Endodermal cell (in vitro differentiated cells): ENCODE data around the gene AP1B1. TPM values are rescaled to one million over a fixed set of nuclear protein-coding genes. Genes with fewer than 3 reads are reported as not detected.

ENCODE experiments used
- DNase-seq: peaks from one replicate; pipeline ENCODE4 v3.0.0-alpha.2; 2017
- H3K27ac ChIP-seq: 2 replicates; pipeline ENCODE4 v1.5.1; 2013; ENCODE audit warnings: mild to moderate bottlenecking, low read depth, low read length, moderate library complexity
- H3K27me3 ChIP-seq: 2 replicates; pipeline ENCODE4 v1.6.1; 2013; ENCODE audit warnings: mild to moderate bottlenecking, low read length, moderate library complexity; ENCODE audit not compliant: insufficient read depth, control insufficient read depth, poor library complexity, severe bottlenecking
- H3K36me3 ChIP-seq: 2 replicates; pipeline ENCODE4 v1.7.0; 2013; ENCODE audit warnings: mild to moderate bottlenecking, low read length, moderate library complexity; ENCODE audit not compliant: control insufficient read depth, insufficient read depth
- H3K4me1 ChIP-seq: one replicate; pipeline ENCODE4 v1.7.0; 2013; ENCODE audit warnings: low read length; ENCODE audit not compliant: control insufficient read depth, insufficient read depth
- H3K4me3 ChIP-seq: 2 replicates; pipeline ENCODE4 v1.5.1; 2013; ENCODE audit warnings: mild to moderate bottlenecking, low read length, moderate library complexity
- H3K9ac ChIP-seq: 2 replicates; pipeline ENCODE4 v1.6.1; 2013; ENCODE audit warnings: mild to moderate bottlenecking, low read length, moderate library complexity; ENCODE audit not compliant: poor library complexity, severe bottlenecking; ENCODE audit errors: extremely low read depth
- H3K9me3 ChIP-seq: 2 replicates; pipeline ENCODE4 v1.6.1; 2013; ENCODE audit warnings: mild to moderate bottlenecking, low read length, moderate library complexity; ENCODE audit not compliant: control insufficient read depth
- H3K27ac Mint-ChIP-seq: 2 replicates; pipeline ENCODE4 v1.8.0; 2020; ENCODE audit warnings: mixed read lengths
- H3K27me3 Mint-ChIP-seq: 2 replicates; pipeline ENCODE4 v1.8.0; 2021; ENCODE audit warnings: mild to moderate bottlenecking, mixed read lengths; ENCODE audit not compliant: insufficient read depth
- H3K36me3 Mint-ChIP-seq: 2 replicates; pipeline ENCODE4 v1.8.0; 2020; ENCODE audit warnings: low read depth, mixed read lengths
- H3K4me1 Mint-ChIP-seq: 2 replicates; pipeline ENCODE4 v1.8.0; 2020; ENCODE audit warnings: mixed read lengths
- H3K4me3 Mint-ChIP-seq: 2 replicates; pipeline ENCODE4 v1.8.0; 2020; ENCODE audit warnings: mild to moderate bottlenecking, moderate library complexity, mixed read lengths
- H3K9me3 Mint-ChIP-seq: 2 replicates; pipeline ENCODE4 v1.8.0; 2020; ENCODE audit warnings: mild to moderate bottlenecking, mixed read lengths
- WGBS, 2 experiments: methylation state at CpG; one replicate each; pipeline versions ENCODE4 v1.1.5 to v1.1.7; 2013; ENCODE audit warnings: missing lambda C conversion rate in 2 of 2, mixed read lengths in 1 of 2; ENCODE audit not compliant: insufficient coverage in 1 of 2, insufficient read length in 1 of 2; 5-methylcytosine and 5-hydroxymethylcytosine counted together
- total RNA-seq, 2 donors: library from RNA; stranded (reverse); fragmentation: NEBNext Ultra II Directional in 1 of 2; extraction: Animal tissue kit (Norgen Biotek cat#: 25700) in 1 of 2; gene quantifications; 2 replicates in 1 of 2; 3 replicates in 1 of 2; pipeline ENCODE4 v1.2.1, GENCODE V29; 2021
- TF ChIP-seq, protein P1 (sequence below): fragments of 200-600 bp; sonication (generic); conservative IDR thresholded peaks from 2 replicates; pipeline ENCODE4 v1.5.0; 2021; ENCODE audit warnings: antibody characterized with exemption, mild to moderate bottlenecking

The AP1B1 gene
- total RNA-seq, 2 donors from 2014 or later: 64.9 to 76.6 TPM

DNA sequence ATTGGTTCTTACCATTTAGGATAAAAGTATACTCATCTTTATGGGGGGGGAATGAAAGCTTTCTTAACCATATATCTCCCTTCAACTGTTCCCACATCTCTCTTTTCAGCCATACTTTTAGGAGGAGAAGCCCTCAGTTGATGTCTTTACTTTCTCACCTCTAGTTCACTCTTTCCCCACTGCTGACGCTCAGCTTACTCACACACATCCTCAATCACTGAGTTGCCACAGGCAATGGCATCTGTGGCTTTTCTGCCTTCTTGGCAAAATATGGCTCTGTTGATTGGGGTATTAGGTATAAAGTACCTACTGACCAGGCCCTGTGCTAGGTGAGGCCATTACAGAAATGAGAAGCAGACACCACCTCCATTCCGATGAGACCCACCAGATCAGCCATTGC is 12.2 kb upstream of the AP1B1 start:
- Histone ChIP-seq H3K9ac (no peak overlapping the region), H3K9me3 (no peaks in the 10 kb centered on the region), H3K27me3 (no peaks in the 10 kb centered on the region), H3K4me3 (no peak overlapping the region), H3K4me1 (no peaks in the 10 kb centered on the region), H3K27ac (no peak overlapping the region), H3K36me3 (no peaks in the 10 kb centered on the region)
- Mint-ChIP-seq H3K4me1 (peaks cover 6% of the 10 kb centered on the region), H3K27me3 (peaks cover 6% of the 10 kb centered on the region), H3K4me3 (no peak overlapping the region), H3K27ac (no peak overlapping the region), H3K36me3 (no peaks in the 10 kb centered on the region), H3K9me3 (no peaks in the 10 kb centered on the region)
- 90% methylated on average over 2 of the region's 2 CpGs; no CpG with 5 or more reads in 1 of the 2 experiments for WGBS, 2 experiments
- no peak for DNase-seq
- TF ChIP-seq, protein P1, sequence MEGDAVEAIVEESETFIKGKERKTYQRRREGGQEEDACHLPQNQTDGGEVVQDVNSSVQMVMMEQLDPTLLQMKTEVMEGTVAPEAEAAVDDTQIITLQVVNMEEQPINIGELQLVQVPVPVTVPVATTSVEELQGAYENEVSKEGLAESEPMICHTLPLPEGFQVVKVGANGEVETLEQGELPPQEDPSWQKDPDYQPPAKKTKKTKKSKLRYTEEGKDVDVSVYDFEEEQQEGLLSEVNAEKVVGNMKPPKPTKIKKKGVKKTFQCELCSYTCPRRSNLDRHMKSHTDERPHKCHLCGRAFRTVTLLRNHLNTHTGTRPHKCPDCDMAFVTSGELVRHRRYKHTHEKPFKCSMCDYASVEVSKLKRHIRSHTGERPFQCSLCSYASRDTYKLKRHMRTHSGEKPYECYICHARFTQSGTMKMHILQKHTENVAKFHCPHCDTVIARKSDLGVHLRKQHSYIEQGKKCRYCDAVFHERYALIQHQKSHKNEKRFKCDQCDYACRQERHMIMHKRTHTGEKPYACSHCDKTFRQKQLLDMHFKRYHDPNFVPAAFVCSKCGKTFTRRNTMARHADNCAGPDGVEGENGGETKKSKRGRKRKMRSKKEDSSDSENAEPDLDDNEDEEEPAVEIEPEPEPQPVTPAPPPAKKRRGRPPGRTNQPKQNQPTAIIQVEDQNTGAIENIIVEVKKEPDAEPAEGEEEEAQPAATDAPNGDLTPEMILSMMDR: no peak

DNA sequence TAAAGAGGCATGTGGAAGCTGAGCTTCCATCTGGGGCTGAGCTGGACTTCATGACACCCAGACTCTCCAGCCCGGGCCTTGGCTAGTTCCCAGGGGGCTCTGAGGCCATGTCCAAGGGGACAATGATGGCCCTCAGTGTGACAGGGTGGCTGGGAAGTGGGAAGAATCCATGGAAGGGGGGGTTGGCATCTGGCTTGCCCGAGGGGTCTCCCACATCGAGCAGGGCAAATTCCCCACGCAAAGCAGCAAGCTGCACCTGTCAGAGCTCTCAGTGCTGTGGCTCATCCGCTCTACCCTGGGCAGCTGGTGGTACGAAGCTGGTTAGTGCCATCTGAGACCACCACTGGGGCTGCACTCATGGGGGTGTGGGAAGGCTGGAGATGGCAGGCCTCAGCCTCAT is 9.4 kb upstream of the AP1B1 start:
- Histone ChIP-seq H3K4me3 (no peak overlapping the region), H3K4me1 (no peaks in the 10 kb centered on the region), H3K36me3 (no peaks in the 10 kb centered on the region), H3K9ac (no peak overlapping the region), H3K9me3 (no peaks in the 10 kb centered on the region), H3K27me3 (no peaks in the 10 kb centered on the region), H3K27ac (no peak overlapping the region)
- no peak overlapping the region for H3K27ac Mint-ChIP-seq
- TF ChIP-seq, protein P1: no peak
- H3K27me3 Mint-ChIP-seq: peaks cover 6% of the 10 kb centered on the region
- H3K4me1 Mint-ChIP-seq: peaks cover 4% of the 10 kb centered on the region
- WGBS, 2 experiments: 98 to 100% methylated on average over 4 to 6 of the region's 6 CpGs
- DNase-seq: no peak
- H3K9me3 Mint-ChIP-seq: no peaks in the 10 kb centered on the region
- H3K36me3 Mint-ChIP-seq: no peaks in the 10 kb centered on the region
- H3K4me3 Mint-ChIP-seq: no peak overlapping the region

DNA sequence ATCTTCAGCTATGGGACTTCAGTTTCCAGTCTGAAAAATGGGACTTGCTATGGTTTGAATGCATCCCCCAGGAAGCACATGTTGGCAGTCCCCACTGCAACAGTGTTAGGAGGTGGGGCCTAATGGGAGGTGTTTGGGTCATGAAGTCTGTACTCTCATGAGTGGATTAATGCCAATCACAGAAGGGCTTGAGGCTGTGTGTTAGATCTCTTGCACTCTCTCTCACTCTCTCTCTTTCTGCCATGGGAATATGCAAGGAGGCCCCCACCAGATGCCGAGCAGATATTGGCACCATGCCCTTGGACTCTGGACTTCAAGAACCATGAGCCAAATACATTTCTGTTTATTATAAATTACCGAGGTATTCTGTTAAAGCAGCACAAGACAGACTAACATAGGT is 7.8 kb upstream of the AP1B1 start:
- Histone ChIP-seq H3K27me3 (no peaks in the 10 kb centered on the region), H3K9ac (no peak overlapping the region), H3K9me3 (no peaks in the 10 kb centered on the region), H3K4me3 (no peak overlapping the region), H3K4me1 (no peaks in the 10 kb centered on the region), H3K36me3 (no peaks in the 10 kb centered on the region), H3K27ac (no peak overlapping the region)
- H3K4me1 Mint-ChIP-seq: no peaks in the 10 kb centered on the region
- 89 to 92% methylated on average over 2 of the region's 2 CpGs for WGBS, 2 experiments
- peaks cover 6% of the 10 kb centered on the region for H3K27me3 Mint-ChIP-seq
- H3K27ac Mint-ChIP-seq: no peak overlapping the region
- TF ChIP-seq, protein P1: no peak
- peak; percentile 23 for DNase-seq
- no peak overlapping the region for H3K4me3 Mint-ChIP-seq
- no peaks in the 10 kb centered on the region for H3K9me3 Mint-ChIP-seq
- no peaks in the 10 kb centered on the region for H3K36me3 Mint-ChIP-seq
